Measurements from ENCODE around the gene YTHDF1. TPM values are rescaled to one million over a fixed set of nuclear protein-coding genes. Genes with fewer than 3 reads are reported as not detected.

The YTHDF1 gene
- total and polyA plus RNA-seq, 7 experiments from 2014 or later, result 27.5 to 52.1 (median 42.0) TPM

- Mint-ChIP-seq H3K27ac (peak overlapping the region in 1 of 9 donors; percentile 12), H3K4me1 (peaks cover 0 to 13% (median 2%) of the 10 kb centered on the region in 7 donors), H3K9me3 (no peaks in the 10 kb centered on the region), H3K27me3 (peaks cover 5 to 18% (median 12%) of the 10 kb centered on the region in 5 donors), H3K36me3 (no peaks in the 10 kb centered on the region), H3K4me3 (peak overlapping the region in 1 of 10 donors; percentile 7)
- ATAC-seq (no peak), DNase-seq (no peak)
- no peaks in the 10 kb centered on the region for H3K9me3 ChIP-seq (ENCODE audit: control insufficient read depth in 2 of 3, low read length in 3 of 3)
- H3K4me3 ChIP-seq (ENCODE audit: low read length), result no peak overlapping the region
- H3K27me3 ChIP-seq (ENCODE audit: control insufficient read depth in 2 of 2, insufficient read depth in 2 of 2, low read length in 2 of 2), result no peaks in the 10 kb centered on the region
- ChIA-PET POLR2A (no interaction called here), CTCF (interaction anchor here (3.8 kb wide), 1 partner anchor 12 kb away, joined by 31 read pairs; no protein-coding TSS in a partner anchor)
- peaks cover 0 to 4% of the 10 kb centered on the region in 2 donors for H3K4me1 ChIP-seq (ENCODE audit: control insufficient read depth in 2 of 2, insufficient read depth in 2 of 2, low read length in 2 of 2)
- no peaks in the 10 kb centered on the region for H3K36me3 ChIP-seq (ENCODE audit: control insufficient read depth in 2 of 3, insufficient read depth in 3 of 3, low read length in 3 of 3)
- no peak overlapping the region for H3K27ac ChIP-seq (ENCODE audit: low read depth, low read length)
- intact Hi-C loops (cut with micrococcal nuclease), result no loop called here
These were observed 20.3 kb upstream of the YTHDF1 start for GRCh38 chr20:63236116-63236837.

GRCh38 chr20:63235399-63235983, 19.6 kb upstream of the YTHDF1 start, which contains the start of gene BIRC7:
Gene BIRC7 (plus strand): TSS chr20:63235905. CDS start chr20:63236097, 192 bp downstream.
- intact Hi-C loops (cut with micrococcal nuclease), result no loop called here
- Mint-ChIP-seq H3K4me1 (peaks cover 0 to 13% (median 3%) of the 10 kb centered on the region in 7 donors), H3K27me3 (peaks cover 10 to 25% (median 19%) of the 10 kb centered on the region in 5 donors), H3K4me3 (peak within 1 kb of the TSS in 5 of 10 donors; percentile 7 to 71 (median 54)), H3K27ac (peak within 1 kb of the TSS in 4 of 9 donors; percentile 28 to 79 (median 66)), H3K9me3 (no peaks in the 10 kb centered on the region), H3K36me3 (no peaks in the 10 kb centered on the region)
- DNase-seq (peak in 1 of 9 donors; percentile 27), ATAC-seq (no peak)
- Histone ChIP-seq H3K9me3 (ENCODE audit: control insufficient read depth in 2 of 3, low read length in 3 of 3) (no peaks in the 10 kb centered on the region), H3K4me1 (ENCODE audit: control insufficient read depth in 2 of 2, insufficient read depth in 2 of 2, low read length in 2 of 2) (peaks cover 0 to 4% of the 10 kb centered on the region in 2 donors), H3K36me3 (ENCODE audit: control insufficient read depth in 2 of 3, insufficient read depth in 3 of 3, low read length in 3 of 3) (no peaks in the 10 kb centered on the region), H3K4me3 (ENCODE audit: low read length) (no peak within 1 kb of the TSS), H3K27ac (ENCODE audit: low read depth, low read length) (no peak within 1 kb of the TSS), H3K27me3 (ENCODE audit: control insufficient read depth in 2 of 2, insufficient read depth in 2 of 2, low read length in 2 of 2) (no peaks in the 10 kb centered on the region)
- ChIA-PET POLR2A (no interaction called here), CTCF (interaction anchor here (3.8 kb wide), 1 partner anchor 12 kb away, joined by 31 read pairs; no protein-coding TSS in a partner anchor)

GRCh38 chr20:63234693-63235398, 18.9 kb upstream of the YTHDF1 start:
- Histone ChIP-seq H3K27ac (ENCODE audit: low read depth, low read length) (no peak overlapping the region), H3K36me3 (ENCODE audit: control insufficient read depth in 2 of 3, insufficient read depth in 3 of 3, low read length in 3 of 3) (no peaks in the 10 kb centered on the region), H3K9me3 (ENCODE audit: control insufficient read depth in 2 of 3, low read length in 3 of 3) (no peaks in the 10 kb centered on the region), H3K27me3 (ENCODE audit: control insufficient read depth in 2 of 2, insufficient read depth in 2 of 2, low read length in 2 of 2) (no peaks in the 10 kb centered on the region), H3K4me1 (ENCODE audit: control insufficient read depth in 2 of 2, insufficient read depth in 2 of 2, low read length in 2 of 2) (peaks cover 0 to 4% of the 10 kb centered on the region in 2 donors), H3K4me3 (ENCODE audit: low read length) (no peak overlapping the region)
- Mint-ChIP-seq H3K4me1 (peaks cover 0 to 13% (median 5%) of the 10 kb centered on the region in 7 donors), H3K9me3 (no peaks in the 10 kb centered on the region), H3K27ac (peak overlapping the region in 4 of 9 donors; percentile 28 to 79 (median 66)), H3K27me3 (peaks cover 17 to 31% (median 25%) of the 10 kb centered on the region in 5 donors), H3K36me3 (no peaks in the 10 kb centered on the region), H3K4me3 (peak overlapping the region in 4 of 10 donors; percentile 38 to 71 (median 56))
- peak in 4 of 9 donors; percentile 18 to 37 (median 32) for DNase-seq
- ATAC-seq, result no peak
- ChIA-PET POLR2A (no interaction called here), CTCF (interaction anchor here (3.8 kb wide), 1 partner anchor 11 kb away, joined by 31 read pairs; no protein-coding TSS in a partner anchor)
- intact Hi-C loops (cut with micrococcal nuclease), result no loop called here

GRCh38 chr20:63233924-63234323, 18.0 kb upstream of the YTHDF1 start:
- no peak overlapping the region for H3K27ac ChIP-seq (ENCODE audit: low read depth, low read length)
- Mint-ChIP-seq H3K36me3 (no peaks in the 10 kb centered on the region), H3K4me1 (peaks cover 0 to 13% (median 5%) of the 10 kb centered on the region in 7 donors), H3K9me3 (no peaks in the 10 kb centered on the region), H3K27me3 (peaks cover 25 to 40% (median 35%) of the 10 kb centered on the region in 5 donors), H3K4me3 (no peak overlapping the region), H3K27ac (no peak overlapping the region)
- no peaks in the 10 kb centered on the region for H3K9me3 ChIP-seq (ENCODE audit: control insufficient read depth in 2 of 3, low read length in 3 of 3)
- DNase-seq (no peak), ATAC-seq (no peak)
- CTCF ChIA-PET, result interaction anchor here (3.8 kb wide), 1 partner anchor 10 kb away, joined by 31 read pairs; no protein-coding TSS in a partner anchor
- H3K4me1 ChIP-seq (ENCODE audit: control insufficient read depth in 2 of 2, insufficient read depth in 2 of 2, low read length in 2 of 2), result peaks cover 0 to 4% of the 10 kb centered on the region in 2 donors
- H3K27me3 ChIP-seq (ENCODE audit: control insufficient read depth in 2 of 2, insufficient read depth in 2 of 2, low read length in 2 of 2), result no peaks in the 10 kb centered on the region
- POLR2A ChIA-PET, result no interaction called here
- H3K36me3 ChIP-seq (ENCODE audit: control insufficient read depth in 2 of 3, insufficient read depth in 3 of 3, low read length in 3 of 3), result no peaks in the 10 kb centered on the region
- H3K4me3 ChIP-seq (ENCODE audit: low read length), result no peak overlapping the region
- intact Hi-C loops (cut with micrococcal nuclease), result no loop called here

- peaks cover 25 to 41% (median 39%) of the 10 kb centered on the region in 5 donors for H3K27me3 Mint-ChIP-seq
- no peak for ATAC-seq
These were observed 17.1 kb upstream of the YTHDF1 start for GRCh38 chr20:63233061-63233344.

GRCh38 chr20:63232235-63233060, 16.5 kb upstream of the YTHDF1 start:
- Mint-ChIP-seq H3K4me1 (peaks cover 0 to 13% (median 5%) of the 10 kb centered on the region in 7 donors), H3K27me3 (peaks cover 25 to 41% (median 40%) of the 10 kb centered on the region in 5 donors), H3K9me3 (no peaks in the 10 kb centered on the region), H3K36me3 (no peaks in the 10 kb centered on the region), H3K4me3 (no peak overlapping the region), H3K27ac (no peak overlapping the region)
- DNase-seq (no peak), ATAC-seq (no peak)
- no peaks in the 10 kb centered on the region for H3K9me3 ChIP-seq (ENCODE audit: control insufficient read depth in 2 of 3, low read length in 3 of 3)
- ChIA-PET CTCF (interaction anchor here (3.8 kb wide), 1 partner anchor 9 kb away, joined by 31 read pairs; no protein-coding TSS in a partner anchor), POLR2A (no interaction called here)
- no peak overlapping the region for H3K4me3 ChIP-seq (ENCODE audit: low read length)
- intact Hi-C loops (cut with micrococcal nuclease), result no loop called here
- no peaks in the 10 kb centered on the region for H3K27me3 ChIP-seq (ENCODE audit: control insufficient read depth in 2 of 2, insufficient read depth in 2 of 2, low read length in 2 of 2)
- peaks cover 0 to 4% of the 10 kb centered on the region in 2 donors for H3K4me1 ChIP-seq (ENCODE audit: control insufficient read depth in 2 of 2, insufficient read depth in 2 of 2, low read length in 2 of 2)
- no peak overlapping the region for H3K27ac ChIP-seq (ENCODE audit: low read depth, low read length)
- no peaks in the 10 kb centered on the region for H3K36me3 ChIP-seq (ENCODE audit: control insufficient read depth in 2 of 3, insufficient read depth in 3 of 3, low read length in 3 of 3)

More at GRCh38 chr20:63233061-63233344, 17.1 kb upstream of the YTHDF1 start:
- Histone ChIP-seq H3K27me3 (ENCODE audit: control insufficient read depth in 2 of 2, insufficient read depth in 2 of 2, low read length in 2 of 2) (no peaks in the 10 kb centered on the region), H3K4me1 (ENCODE audit: control insufficient read depth in 2 of 2, insufficient read depth in 2 of 2, low read length in 2 of 2) (peaks cover 0 to 4% of the 10 kb centered on the region in 2 donors), H3K27ac (ENCODE audit: low read depth, low read length) (no peak overlapping the region), H3K4me3 (ENCODE audit: low read length) (no peak overlapping the region), H3K36me3 (ENCODE audit: control insufficient read depth in 2 of 3, insufficient read depth in 3 of 3, low read length in 3 of 3) (no peaks in the 10 kb centered on the region), H3K9me3 (ENCODE audit: control insufficient read depth in 2 of 3, low read length in 3 of 3) (no peaks in the 10 kb centered on the region)
- no peak overlapping the region for H3K4me3 Mint-ChIP-seq
- peaks cover 0 to 13% (median 5%) of the 10 kb centered on the region in 7 donors for H3K4me1 Mint-ChIP-seq
- intact Hi-C loops (cut with micrococcal nuclease), result no loop called here
- no peak overlapping the region for H3K27ac Mint-ChIP-seq
- no peaks in the 10 kb centered on the region for H3K9me3 Mint-ChIP-seq
- CTCF ChIA-PET, result interaction anchor here (3.8 kb wide), 1 partner anchor 9 kb away, joined by 31 read pairs; no protein-coding TSS in a partner anchor
- DNase-seq, result no peak
- no peaks in the 10 kb centered on the region for H3K36me3 Mint-ChIP-seq
- POLR2A ChIA-PET, result no interaction called here
